Fibroblast of mammary gland (primary cell): ENCODE results near the gene APCDD1.

Source experiments
- DNase-seq: peaks from one replicate; pipeline ENCODE4 v3.0.0-alpha.2; 2010; ENCODE audit warnings: low read depth
- H3K4me3 ChIP-seq: 2 replicates; pipeline ENCODE4 v1.5.1; 2011; ENCODE audit warnings: low read depth, mild to moderate bottlenecking, low read length, moderate library complexity; ENCODE audit not compliant: control insufficient read depth
- TF ChIP-seq, protein P1 (sequence below): conservative IDR thresholded peaks from 2 replicates; pipeline ENCODE4 v1.5.1; 2011; ENCODE audit warnings: low read depth, low read length, inconsistent platforms; ENCODE audit not compliant: control insufficient read depth, insufficient read depth

Gene APCDD1

DNA sequence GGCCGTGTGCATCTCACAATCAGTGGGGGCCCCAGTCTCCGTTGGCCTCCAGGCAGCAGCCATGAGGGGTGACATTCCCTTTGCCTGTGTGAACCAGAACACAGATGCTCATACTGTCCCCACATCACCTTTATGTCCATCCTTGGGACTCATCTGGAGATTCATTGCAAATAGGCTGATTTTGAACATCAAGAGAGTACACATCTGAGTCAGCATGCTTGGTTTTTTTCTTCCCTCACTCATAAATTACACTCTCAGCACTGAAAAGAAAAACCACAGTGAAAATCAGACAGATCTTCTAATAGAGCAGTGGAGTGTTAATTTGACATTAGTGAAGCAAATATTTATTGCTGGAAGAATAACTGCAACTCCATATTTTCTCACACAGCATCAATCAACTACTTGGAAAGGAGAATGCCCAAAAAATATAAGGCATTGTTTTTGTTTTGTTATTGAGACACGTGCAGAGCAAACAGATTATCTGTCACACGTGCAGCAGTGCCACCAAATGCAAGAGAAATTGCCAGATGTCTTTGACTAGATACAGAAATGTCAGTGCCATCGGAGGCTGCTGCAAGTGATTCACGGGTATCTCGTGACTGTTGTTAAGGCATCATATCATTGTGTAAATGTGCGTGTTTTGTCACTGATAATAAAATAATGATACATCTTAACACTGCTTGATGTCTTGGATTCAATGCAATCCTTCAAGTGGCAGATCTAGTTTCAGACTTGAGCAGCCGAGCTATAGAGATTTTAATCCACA, 10.9 kb downstream of the APCDD1 start:
- TF ChIP-seq, protein P1, sequence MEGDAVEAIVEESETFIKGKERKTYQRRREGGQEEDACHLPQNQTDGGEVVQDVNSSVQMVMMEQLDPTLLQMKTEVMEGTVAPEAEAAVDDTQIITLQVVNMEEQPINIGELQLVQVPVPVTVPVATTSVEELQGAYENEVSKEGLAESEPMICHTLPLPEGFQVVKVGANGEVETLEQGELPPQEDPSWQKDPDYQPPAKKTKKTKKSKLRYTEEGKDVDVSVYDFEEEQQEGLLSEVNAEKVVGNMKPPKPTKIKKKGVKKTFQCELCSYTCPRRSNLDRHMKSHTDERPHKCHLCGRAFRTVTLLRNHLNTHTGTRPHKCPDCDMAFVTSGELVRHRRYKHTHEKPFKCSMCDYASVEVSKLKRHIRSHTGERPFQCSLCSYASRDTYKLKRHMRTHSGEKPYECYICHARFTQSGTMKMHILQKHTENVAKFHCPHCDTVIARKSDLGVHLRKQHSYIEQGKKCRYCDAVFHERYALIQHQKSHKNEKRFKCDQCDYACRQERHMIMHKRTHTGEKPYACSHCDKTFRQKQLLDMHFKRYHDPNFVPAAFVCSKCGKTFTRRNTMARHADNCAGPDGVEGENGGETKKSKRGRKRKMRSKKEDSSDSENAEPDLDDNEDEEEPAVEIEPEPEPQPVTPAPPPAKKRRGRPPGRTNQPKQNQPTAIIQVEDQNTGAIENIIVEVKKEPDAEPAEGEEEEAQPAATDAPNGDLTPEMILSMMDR, result no peak
- H3K4me3 ChIP-seq, result no peak overlapping the region
- DNase-seq, result no peak

DNA sequence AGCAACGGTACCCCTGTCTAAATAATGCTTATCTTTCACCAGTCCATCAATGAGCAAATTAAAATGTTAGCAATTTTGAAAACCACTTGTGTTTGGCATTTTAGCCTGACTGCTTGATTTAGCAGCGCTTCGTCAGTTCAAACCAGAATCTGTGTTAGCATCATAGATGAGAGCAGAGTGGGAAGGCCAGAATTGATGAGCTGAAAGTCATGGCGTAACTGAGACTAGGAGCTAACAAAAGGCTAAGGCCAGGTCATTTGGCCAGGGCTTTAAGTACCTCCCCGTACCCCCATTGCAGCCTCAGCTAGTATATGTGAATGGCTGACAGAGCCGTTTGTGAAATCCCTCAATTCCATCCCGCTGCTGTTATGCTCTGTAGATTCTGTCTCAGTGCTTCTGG, 16.0 kb downstream of the APCDD1 start:
- TF ChIP-seq, protein P1, result no peak
- H3K4me3 ChIP-seq, result no peak overlapping the region
- no peak for DNase-seq

DNA sequence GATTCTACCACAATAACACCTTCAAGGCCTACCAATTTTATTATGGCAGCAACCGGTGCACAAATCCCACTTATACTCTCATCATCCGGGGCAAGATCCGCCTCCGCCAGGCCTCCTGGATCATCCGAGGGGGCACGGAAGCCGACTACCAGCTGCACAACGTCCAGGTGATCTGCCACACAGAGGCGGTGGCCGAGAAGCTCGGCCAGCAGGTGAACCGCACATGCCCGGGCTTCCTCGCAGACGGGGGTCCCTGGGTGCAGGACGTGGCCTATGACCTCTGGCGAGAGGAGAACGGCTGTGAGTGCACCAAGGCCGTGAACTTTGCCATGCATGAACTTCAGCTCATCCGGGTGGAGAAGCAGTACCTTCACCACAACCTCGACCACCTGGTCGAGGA, 17.1 kb downstream of the APCDD1 start:
- TF ChIP-seq, protein P1, result no peak
- H3K4me3 ChIP-seq, result no peak overlapping the region
- DNase-seq, result no peak

DNA sequence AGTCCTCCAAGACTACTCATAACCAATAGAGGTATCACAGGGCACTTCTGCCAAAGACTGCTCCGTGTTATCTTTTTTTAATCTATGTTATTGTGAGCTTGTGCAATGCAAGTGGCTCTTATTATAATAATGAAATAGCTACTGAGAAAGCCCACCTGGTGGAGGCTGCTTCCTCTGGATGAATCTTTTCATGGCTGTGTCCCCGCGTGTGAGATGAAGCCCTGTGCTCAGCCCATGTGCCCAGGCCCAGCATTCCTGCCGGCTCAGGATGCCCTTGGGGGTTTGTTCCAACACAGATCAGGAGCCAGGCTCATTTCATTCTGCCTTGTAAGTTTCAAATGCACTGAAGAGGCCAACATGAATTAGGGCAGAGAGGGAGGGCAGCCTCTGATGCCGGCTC, 18.7 kb downstream of the APCDD1 start:
- H3K4me3 ChIP-seq, result no peak overlapping the region
- no peak for DNase-seq
- TF ChIP-seq, protein P1, result no peak

DNA sequence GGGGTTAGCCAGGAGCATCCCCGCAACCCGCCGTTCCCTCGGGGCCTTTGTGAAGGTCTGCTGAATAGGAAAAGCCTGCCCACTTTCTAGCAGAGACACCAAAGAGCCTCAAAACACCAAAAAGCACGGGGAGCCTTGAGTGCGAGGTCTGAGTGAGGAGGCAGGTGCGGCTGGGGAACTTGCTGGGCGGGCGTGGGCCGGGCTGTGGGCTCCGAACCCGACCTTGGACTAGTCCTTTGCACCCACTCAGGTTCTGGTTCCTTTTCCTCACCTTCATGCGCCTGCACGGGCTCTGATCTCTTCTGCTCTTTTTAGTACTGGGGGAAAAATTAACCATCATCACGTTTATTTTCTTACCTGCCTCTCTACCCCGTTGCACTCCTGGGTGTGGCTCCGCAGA, 19.9 kb downstream of the APCDD1 start:
- TF ChIP-seq, protein P1, result no peak
- H3K4me3 ChIP-seq, result no peak overlapping the region
- no peak for DNase-seq

DNA sequence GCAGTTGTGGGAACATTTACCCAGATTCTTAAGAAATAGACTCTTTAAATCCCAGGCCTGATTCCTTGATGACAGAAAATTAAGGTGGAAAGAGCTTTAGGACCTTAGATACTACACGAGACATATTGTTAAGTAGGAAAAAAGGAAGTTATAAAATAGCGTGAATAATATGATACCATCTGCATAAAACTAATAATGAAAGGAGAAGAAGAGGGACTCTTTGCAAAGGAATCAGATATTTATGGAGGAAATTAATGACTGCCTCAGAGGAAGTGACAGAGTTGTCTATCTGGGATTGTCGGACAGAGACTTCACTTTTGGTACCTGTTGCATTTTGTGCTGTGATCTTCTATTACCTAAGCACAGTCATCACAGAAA, 20.8 kb downstream of the APCDD1 start:
- TF ChIP-seq, protein P1, result no peak
- no peak overlapping the region for H3K4me3 ChIP-seq
- no peak for DNase-seq
